Activated B cell treated with CpG ODN at 0.5 μM for 24 hours (primary cell): ENCODE results near the gene EPHA6. TPM values are rescaled to one million over a fixed set of nuclear protein-coding genes. Genes with fewer than 3 reads are reported as not detected.
"Not testable (repeated sequence)": the region's sequence is repeated elsewhere in the genome, so short reads cannot be mapped to it uniquely, and the experiment has no call there.

Source experiments
- ATAC-seq: fragments of 200-7000 bp; cut with Tn5 transposase; one replicate; pipeline ENCODE4 v1.10.0; 2021; ENCODE audit warnings: low read depth, mild to moderate bottlenecking, moderate library complexity
- CTCF ChIA-PET: fragments of 350-600 bp; sonication (Branson Sonifier 250); formaldehyde crosslinking; loops from one replicate; lab custom pipeline; 2021; ENCODE audit warnings: antibody characterized with exemption; lab: Charles Lee
- POLR2A ChIA-PET: fragments of 350-600 bp; sonication (Branson Sonifier 250); formaldehyde crosslinking; loops from one replicate; lab custom pipeline; 2021; ENCODE audit warnings: antibody characterized with exemption; lab: Charles Lee
- DNase-seq: peaks from one replicate; pipeline ENCODE4 v3.0.0; 2022
- H3K27ac Mint-ChIP-seq: one replicate; pipeline ENCODE4 v1.8.0; 2020; ENCODE audit warnings: mixed read lengths
- H3K27me3 Mint-ChIP-seq: one replicate; pipeline ENCODE4 v1.8.0; 2021; ENCODE audit warnings: mixed read lengths
- H3K36me3 Mint-ChIP-seq: one replicate; pipeline ENCODE4 v1.8.0; 2021; ENCODE audit warnings: low read depth, mixed read lengths
- H3K4me1 Mint-ChIP-seq: one replicate; pipeline ENCODE4 v1.8.0; 2021; ENCODE audit warnings: mixed read lengths
- H3K4me3 Mint-ChIP-seq: one replicate; pipeline ENCODE4 v1.8.0; 2020; ENCODE audit warnings: mild to moderate bottlenecking, mixed read lengths
- H3K9me3 Mint-ChIP-seq: one replicate; pipeline ENCODE4 v1.8.0; 2020; ENCODE audit warnings: mixed read lengths
- CTCF ChIP-seq: fragments of 200-600 bp; IDR thresholded peaks from one replicate; pipeline ENCODE4 v1.8.0; 2022; ENCODE audit warnings: antibody characterized with exemption, mild to moderate bottlenecking
- intact Hi-C: fragments of 100-400 bp; cut with micrococcal nuclease; formaldehyde crosslinking; loops from one replicate; pipeline ENCODE4 v1.15.1; 2024
- total RNA-seq: library from RNA; stranded (reverse); gene quantifications from 2 replicates; pipeline ENCODE4 v1.2.3, GENCODE V29; 2022

Gene EPHA6
- total RNA-seq, 1 donor from 2014 or later: not detected

- H3K4me1 Mint-ChIP-seq: no peaks in the 10 kb centered on the region
- no peak overlapping the region for H3K4me3 Mint-ChIP-seq
- intact Hi-C loops: no loop called here
- ChIA-PET POLR2A (no interaction called here), CTCF (no interaction called here)
- H3K27ac Mint-ChIP-seq: no peak overlapping the region
- no peaks in the 10 kb centered on the region for H3K36me3 Mint-ChIP-seq
- ATAC-seq (no peak), DNase-seq (no peak)
- H3K27me3 Mint-ChIP-seq: no peaks in the 10 kb centered on the region
- peaks cover 2% of the 10 kb centered on the region for H3K9me3 Mint-ChIP-seq
- TF ChIP-seq CTCF: no peak
Observed at GRCh38 chr3:97264180-97264579, 449.8 kb downstream of the EPHA6 start.

- Mint-ChIP-seq H3K4me1 (no peaks in the 10 kb centered on the region), H3K27ac (no peak overlapping the region), H3K4me3 (no peak overlapping the region), H3K36me3 (no peaks in the 10 kb centered on the region), H3K9me3 (peaks cover 2% of the 10 kb centered on the region), H3K27me3 (no peaks in the 10 kb centered on the region)
- CTCF ChIA-PET: no interaction called here
- no peak for ATAC-seq
- POLR2A ChIA-PET: no interaction called here
- DNase-seq: no peak
- intact Hi-C loops: no loop called here
- no peak for TF ChIP-seq CTCF
Observed at GRCh38 chr3:97265237-97266005, 451.0 kb downstream of the EPHA6 start.

- DNase-seq (no peak), ATAC-seq (no peak)
- TF ChIP-seq CTCF: no peak
- Mint-ChIP-seq H3K4me3 (no peak overlapping the region), H3K27ac (no peak overlapping the region), H3K27me3 (no peaks in the 10 kb centered on the region), H3K9me3 (no peaks in the 10 kb centered on the region), H3K4me1 (no peaks in the 10 kb centered on the region), H3K36me3 (no peaks in the 10 kb centered on the region)
- CTCF ChIA-PET: no interaction called here
- intact Hi-C loops: no loop called here
- POLR2A ChIA-PET: no interaction called here
Observed at GRCh38 chr3:97269202-97269601, 454.8 kb downstream of the EPHA6 start.

GRCh38 chr3:97276879-97277550, 462.6 kb downstream of the EPHA6 start:
- H3K27ac Mint-ChIP-seq, intact Hi-C loops, ATAC-seq, H3K27me3 Mint-ChIP-seq, H3K36me3 Mint-ChIP-seq, CTCF ChIA-PET, H3K4me3 Mint-ChIP-seq, DNase-seq, POLR2A ChIA-PET, H3K9me3 Mint-ChIP-seq, H3K4me1 Mint-ChIP-seq: not testable (repeated sequence)

GRCh38 chr3:97277708-97278107, 463.3 kb downstream of the EPHA6 start:
- Mint-ChIP-seq H3K36me3 (no peaks in the 10 kb centered on the region), H3K27ac (no peak overlapping the region), H3K9me3 (no peaks in the 10 kb centered on the region), H3K27me3 (no peaks in the 10 kb centered on the region), H3K4me3 (no peak overlapping the region), H3K4me1 (no peaks in the 10 kb centered on the region)
- CTCF ChIA-PET: no interaction called here
- intact Hi-C loops: no loop called here
- ATAC-seq (no peak), DNase-seq (no peak)
- no peak for TF ChIP-seq CTCF
- POLR2A ChIA-PET: no interaction called here
